ENCODE results near the gene MMP2. TPM values are rescaled to one million over a fixed set of nuclear protein-coding genes. Genes with fewer than 3 reads are reported as not detected.

The MMP2 gene
- total RNA-seq, 1 experiment from 2014 or later, result 1.5 TPM

GRCh38 chr16:55506083-55506482 is 27.1 kb downstream of the MMP2 start:
- POLR2A ChIA-PET, result no interaction called here
- no peaks in the 10 kb centered on the region for H3K27me3 ChIP-seq (ENCODE audit: insufficient read depth, low read length)
- RAD21 ChIA-PET (ENCODE audit: low non-redundant PET in 1 of 2, low total read pairs in 2 of 2, uncharacterized antibody in 2 of 2, unreplicated experiment in 2 of 2), result no interaction called here
- no peak overlapping the region for H3K4me2 ChIP-seq (ENCODE audit: low read length)
- H4K20me1 ChIP-seq (ENCODE audit: insufficient read depth), result no peaks in the 10 kb centered on the region
- no peaks in the 10 kb centered on the region for H3K9me3 ChIP-seq (ENCODE audit: control insufficient read depth in 1 of 2, insufficient read depth in 1 of 2, low read depth in 1 of 2, low read length in 2 of 2)
- no peak overlapping the region for H3K27ac ChIP-seq (ENCODE audit: low read depth, low read length)
- no peak for TF ChIP-seq YY1 (IDR thresholded peaks at IDR 0.05; ENCODE audit: extremely low read depth, insufficient replicate concordance, low read depth, low read length)
- TF ChIP-seq, protein P1, sequence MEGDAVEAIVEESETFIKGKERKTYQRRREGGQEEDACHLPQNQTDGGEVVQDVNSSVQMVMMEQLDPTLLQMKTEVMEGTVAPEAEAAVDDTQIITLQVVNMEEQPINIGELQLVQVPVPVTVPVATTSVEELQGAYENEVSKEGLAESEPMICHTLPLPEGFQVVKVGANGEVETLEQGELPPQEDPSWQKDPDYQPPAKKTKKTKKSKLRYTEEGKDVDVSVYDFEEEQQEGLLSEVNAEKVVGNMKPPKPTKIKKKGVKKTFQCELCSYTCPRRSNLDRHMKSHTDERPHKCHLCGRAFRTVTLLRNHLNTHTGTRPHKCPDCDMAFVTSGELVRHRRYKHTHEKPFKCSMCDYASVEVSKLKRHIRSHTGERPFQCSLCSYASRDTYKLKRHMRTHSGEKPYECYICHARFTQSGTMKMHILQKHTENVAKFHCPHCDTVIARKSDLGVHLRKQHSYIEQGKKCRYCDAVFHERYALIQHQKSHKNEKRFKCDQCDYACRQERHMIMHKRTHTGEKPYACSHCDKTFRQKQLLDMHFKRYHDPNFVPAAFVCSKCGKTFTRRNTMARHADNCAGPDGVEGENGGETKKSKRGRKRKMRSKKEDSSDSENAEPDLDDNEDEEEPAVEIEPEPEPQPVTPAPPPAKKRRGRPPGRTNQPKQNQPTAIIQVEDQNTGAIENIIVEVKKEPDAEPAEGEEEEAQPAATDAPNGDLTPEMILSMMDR (IDR thresholded peaks at IDR 0.05 in 2 of 3, conservative IDR thresholded peaks at IDR 0.05 in 1 of 3; ENCODE audit: borderline replicate concordance in 1 of 3, insufficient read depth in 1 of 3, low read depth in 2 of 3, low read length in 2 of 3), result no peak
- TF ChIP-seq SIN3A (IDR thresholded peaks at IDR 0.05; ENCODE audit: low read depth), result no peak
- TF ChIP-seq REST (IDR thresholded peaks at IDR 0.05; ENCODE audit: low read depth), result no peak
- TF ChIP-seq TCF7L2 (IDR thresholded peaks at IDR 0.05; ENCODE audit: borderline replicate concordance, extremely low read depth, insufficient read depth, insufficient read length), result no peak
- TF ChIP-seq SRF (IDR thresholded peaks at IDR 0.05; ENCODE audit: low read depth), result no peak
- TF ChIP-seq, protein P2, sequence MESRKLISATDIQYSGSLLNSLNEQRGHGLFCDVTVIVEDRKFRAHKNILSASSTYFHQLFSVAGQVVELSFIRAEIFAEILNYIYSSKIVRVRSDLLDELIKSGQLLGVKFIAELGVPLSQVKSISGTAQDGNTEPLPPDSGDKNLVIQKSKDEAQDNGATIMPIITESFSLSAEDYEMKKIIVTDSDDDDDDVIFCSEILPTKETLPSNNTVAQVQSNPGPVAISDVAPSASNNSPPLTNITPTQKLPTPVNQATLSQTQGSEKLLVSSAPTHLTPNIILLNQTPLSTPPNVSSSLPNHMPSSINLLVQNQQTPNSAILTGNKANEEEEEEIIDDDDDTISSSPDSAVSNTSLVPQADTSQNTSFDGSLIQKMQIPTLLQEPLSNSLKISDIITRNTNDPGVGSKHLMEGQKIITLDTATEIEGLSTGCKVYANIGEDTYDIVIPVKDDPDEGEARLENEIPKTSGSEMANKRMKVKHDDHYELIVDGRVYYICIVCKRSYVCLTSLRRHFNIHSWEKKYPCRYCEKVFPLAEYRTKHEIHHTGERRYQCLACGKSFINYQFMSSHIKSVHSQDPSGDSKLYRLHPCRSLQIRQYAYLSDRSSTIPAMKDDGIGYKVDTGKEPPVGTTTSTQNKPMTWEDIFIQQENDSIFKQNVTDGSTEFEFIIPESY (IDR thresholded peaks at IDR 0.05; ENCODE audit: extremely low read depth, insufficient replicate concordance, low read length), result no peak
- no peak for TF ChIP-seq ZNF274 (IDR thresholded peaks at IDR 0.05; ENCODE audit: low read depth, low read length)
- TF ChIP-seq POLR2AphosphoS5 (IDR thresholded peaks at IDR 0.05; ENCODE audit: low read depth, low read length), result no peak
- TF ChIP-seq FOSL1 (IDR thresholded peaks at IDR 0.05; ENCODE audit: low read depth), result no peak
- TF ChIP-seq CEBPB (IDR thresholded peaks at IDR 0.05; ENCODE audit: low read depth), result no peak
- TF ChIP-seq, protein P3, sequence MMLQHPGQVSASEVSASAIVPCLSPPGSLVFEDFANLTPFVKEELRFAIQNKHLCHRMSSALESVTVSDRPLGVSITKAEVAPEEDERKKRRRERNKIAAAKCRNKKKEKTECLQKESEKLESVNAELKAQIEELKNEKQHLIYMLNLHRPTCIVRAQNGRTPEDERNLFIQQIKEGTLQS (IDR thresholded peaks at IDR 0.05), result no peak
- TF ChIP-seq EZH2phosphoT487 (IDR thresholded peaks at IDR 0.05; ENCODE audit: borderline replicate concordance), result no peak
- TF ChIP-seq CBX3 (IDR thresholded peaks at IDR 0.05; ENCODE audit: low read depth), result no peak
- no peak for TF ChIP-seq ELF1 (IDR thresholded peaks at IDR 0.05; ENCODE audit: borderline replicate concordance, low read depth)
- TF ChIP-seq SP1 (IDR thresholded peaks at IDR 0.05; ENCODE audit: low read depth), result no peak
- TF ChIP-seq, protein P4, sequence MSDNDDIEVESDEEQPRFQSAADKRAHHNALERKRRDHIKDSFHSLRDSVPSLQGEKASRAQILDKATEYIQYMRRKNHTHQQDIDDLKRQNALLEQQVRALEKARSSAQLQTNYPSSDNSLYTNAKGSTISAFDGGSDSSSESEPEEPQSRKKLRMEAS (IDR thresholded peaks at IDR 0.05), result no peak
- TF ChIP-seq POLR2A (IDR thresholded peaks at IDR 0.05; ENCODE audit: borderline replicate concordance, extremely low read depth, insufficient read depth, insufficient read length), result no peak
- TF ChIP-seq ZFX (IDR thresholded peaks at IDR 0.05), result no peak
- no peak for TF ChIP-seq EGR1 (IDR thresholded peaks at IDR 0.05; ENCODE audit: low read depth)
- no peaks in the 10 kb centered on the region for H3K36me3 ChIP-seq (ENCODE audit: control insufficient read depth in 1 of 2, insufficient read depth in 2 of 2, low read length in 2 of 2)
- DNase-seq (ENCODE audit: low read depth, low spot score), result no peak
- H3K4me3 ChIP-seq (replicated peaks in 1 of 2; ENCODE audit: low read depth in 1 of 2, low read length in 2 of 2), result no peak overlapping the region
- H3K9me2 ChIP-seq (ENCODE audit: insufficient read depth), result no peaks in the 10 kb centered on the region
- no peak overlapping the region for H3K9ac ChIP-seq (ENCODE audit: low read length)
- no peak overlapping the region for H2AFZ ChIP-seq (ENCODE audit: low read depth, low read length, poor library complexity, severe bottlenecking)
- H3K79me2 ChIP-seq (ENCODE audit: insufficient read depth, low read length), result 0 out of 2 replicates have a peak, but pooled peaks cover 2% of the 10 kb centered on the region
- intact Hi-C loops (cut with micrococcal nuclease), result loop anchor here (5.0 kb wide), 1 partner anchor 39 kb away; no protein-coding TSS in a partner anchor
- H3K4me1 ChIP-seq (ENCODE audit: control insufficient read depth in 1 of 2, insufficient read depth in 2 of 2, low read length in 2 of 2), result peaks cover 18 to 40% of the 10 kb centered on the region in 2 experiments
- CTCF ChIA-PET, result no interaction called here
- ATAC-seq, result no peak
- BruUV-seq (replicated peaks), result no TSS peak
